B cell (primary cell): ENCODE data around the gene CEP112. TPM values are rescaled to one million over a fixed set of nuclear protein-coding genes. Genes with fewer than 3 reads are reported as not detected.

Experiments used
- ATAC-seq: fragments of 200-7000 bp; cut with Tn5 transposase; one replicate; pipeline ENCODE4 v1.10.0; 2021; ENCODE audit warnings: low read depth, mild to moderate bottlenecking, moderate number of reproducible peaks, moderate library complexity
- CTCF ChIA-PET: fragments of 350-600 bp; sonication (Branson Sonifier 250); formaldehyde crosslinking; loops from one replicate; lab custom pipeline; 2021; ENCODE audit warnings: antibody characterized with exemption, inconsistent platforms; lab: Charles Lee
- POLR2A ChIA-PET: fragments of 350-600 bp; sonication (Branson Sonifier 250); formaldehyde crosslinking; loops from one replicate; lab custom pipeline; 2021; ENCODE audit warnings: antibody characterized with exemption; lab: Charles Lee
- DNase-seq: peaks from one replicate; pipeline ENCODE4 v3.0.0; 2013
- H2AFZ ChIP-seq: 2 replicates; pipeline ENCODE4 v1.6.1; 2012; ENCODE audit warnings: mild to moderate bottlenecking, low read depth, low read length; ENCODE audit not compliant: insufficient read depth, poor library complexity, severe bottlenecking
- H3K27ac ChIP-seq, 2 donors: 1 replicate in 1 of 2; 2 replicates in 1 of 2; pipeline ENCODE4 v1.5.1; 2012 to 2013; ENCODE audit warnings: low read length in 2 of 2, mild to moderate bottlenecking in 2 of 2, moderate library complexity in 1 of 2
- H3K27me3 ChIP-seq, 4 experiments: fragments of 200-600 bp in 1 of 4; sonication (generic) in 1 of 4; replicated peaks in 1 of 4; 1 replicate in 2 of 4; 2 replicates in 2 of 4; pipeline versions ENCODE4 v1.6.1 to v1.7.0; 2013 to 2016; ENCODE audit warnings: low read length in 3 of 4, mild to moderate bottlenecking in 2 of 4, mixed read lengths in 1 of 4, moderate library complexity in 1 of 4; ENCODE audit not compliant: insufficient read depth in 4 of 4, control insufficient read depth in 3 of 4; ENCODE audit errors: control extremely low read depth in 1 of 4
- H3K36me3 ChIP-seq, 2 experiments: replicated peaks in 1 of 2; 1 replicate in 1 of 2; 2 replicates in 1 of 2; pipeline versions ENCODE4 v1.6.1 to v1.7.1; 2013; ENCODE audit warnings: low read length in 1 of 2; ENCODE audit not compliant: insufficient read depth in 2 of 2, control insufficient read depth in 1 of 2; ENCODE audit errors: control extremely low read depth in 1 of 2, extremely low read depth in 1 of 2
- H3K4me1 ChIP-seq, 2 donors: fragments of 200-600 bp in 1 of 2; sonication (generic) in 1 of 2; 1 replicate in 1 of 2; 2 replicates in 1 of 2; pipeline versions ENCODE4 v1.5.1 to v1.6.1; 2013 to 2017; ENCODE audit warnings: low read length in 2 of 2; ENCODE audit not compliant: control insufficient read depth in 2 of 2, insufficient read depth in 2 of 2
- H3K4me2 ChIP-seq: replicated peaks from 2 replicates; pipeline ENCODE3; 2012; ENCODE audit warnings: mild to moderate bottlenecking, low read depth, low read length; ENCODE audit not compliant: poor library complexity, severe bottlenecking
- H3K4me3 ChIP-seq, 5 experiments: fragments of 200-600 bp in 1 of 5; sonication (generic) in 1 of 5; 1 replicate in 3 of 5; 2 replicates in 2 of 5; pipeline versions ENCODE4 v1.5.1 to v1.7.0; 2011 to 2016; ENCODE audit warnings: low read length in 4 of 5, mild to moderate bottlenecking in 4 of 5, low read depth in 2 of 5, control low read depth in 1 of 5, moderate library complexity in 1 of 5; ENCODE audit not compliant: insufficient read depth in 1 of 5; ENCODE audit errors: control extremely low read depth in 1 of 5, extremely low read depth in 1 of 5
- H3K79me2 ChIP-seq: fragments of 200-600 bp; sonication (generic); one replicate; pipeline ENCODE4 v1.6.0; 2016; ENCODE audit warnings: low read length; ENCODE audit not compliant: control insufficient read depth, insufficient read depth
- H3K9ac ChIP-seq: fragments of 200-600 bp; sonication (generic); 2 replicates; pipeline ENCODE4 v1.6.1; 2017; ENCODE audit warnings: mild to moderate bottlenecking, low read length, moderate library complexity
- H3K9me3 ChIP-seq, 3 donors: one replicate each; pipeline versions ENCODE4 v1.6.1 to v1.7.1; 2013; ENCODE audit warnings: low read length in 2 of 3; ENCODE audit not compliant: control insufficient read depth in 2 of 3, insufficient read depth in 1 of 3; ENCODE audit errors: control extremely low read depth in 1 of 3
- H4K20me1 ChIP-seq: 2 replicates; pipeline ENCODE4 v1.6.0; 2012; ENCODE audit warnings: mild to moderate bottlenecking, low read length; ENCODE audit not compliant: insufficient read depth, control insufficient read depth, poor library complexity, severe bottlenecking
- H3K27ac Mint-ChIP-seq: one replicate; pipeline ENCODE4 v1.8.0; 2021; ENCODE audit warnings: mixed read lengths
- H3K27me3 Mint-ChIP-seq: one replicate; pipeline ENCODE4 v1.8.0; 2021; ENCODE audit warnings: mixed read lengths
- H3K4me1 Mint-ChIP-seq: one replicate; pipeline ENCODE4 v1.8.0; 2021; ENCODE audit warnings: mixed read lengths
- H3K4me3 Mint-ChIP-seq: one replicate; pipeline ENCODE4 v1.8.0; 2021; ENCODE audit warnings: mixed read lengths
- H3K9me3 Mint-ChIP-seq: one replicate; pipeline ENCODE4 v1.8.0; 2022; ENCODE audit warnings: mixed read lengths; ENCODE audit not compliant: insufficient read depth
- CTCF ChIP-seq: fragments of 200-600 bp; IDR thresholded peaks from one replicate; pipeline ENCODE4 v1.8.0; 2022; ENCODE audit warnings: antibody characterized with exemption, mild to moderate bottlenecking
- EZH2 ChIP-seq: IDR thresholded peaks from 2 replicates; pipeline ENCODE4 v1.6.1; 2012; ENCODE audit warnings: borderline replicate concordance, low read depth, mild to moderate bottlenecking, moderate library complexity, low read length; ENCODE audit not compliant: insufficient read depth, poor library complexity, severe bottlenecking
- WGBS: methylation state at CpG from one replicate; pipeline ENCODE4 v1.1.5; 2013; ENCODE audit warnings: missing lambda C conversion rate; ENCODE audit not compliant: insufficient coverage; 5-methylcytosine and 5-hydroxymethylcytosine counted together
- intact Hi-C: fragments of 100-400 bp; cut with micrococcal nuclease; formaldehyde crosslinking; loops from one replicate; pipeline ENCODE4 v1.10.0; 2022
- polyA plus RNA-seq: library from polyadenylated mRNA; depleted of rRNA; stranded (reverse); fragments of >200 nt; gene quantifications from 2 replicates; pipeline ENCODE4 v1.2.3, GENCODE V29; 2012
- total RNA-seq, 2 donors: library from RNA; stranded (reverse); fragments of 120-200 nt in 1 of 2; gene quantifications; 1 replicate in 1 of 2; 2 replicates in 1 of 2; pipeline versions ENCODE4 v1.2.3 to v1.2.4, GENCODE V29; 2013 to 2022

CEP112 gene
- total and polyA plus RNA-seq, 2 donors (not counting 1 experiment from before 2014, with no cell fraction given): 0.57 to 4.6 TPM

- no peak overlapping the region for H3K27ac Mint-ChIP-seq
- H3K9me3 Mint-ChIP-seq: no peaks in the 10 kb centered on the region
- H3K36me3 ChIP-seq: no peaks in the 10 kb centered on the region
- no peaks in the 10 kb centered on the region for H3K9me3 ChIP-seq
- TF ChIP-seq CTCF (no peak), EZH2 (no peak)
- no peaks in the 10 kb centered on the region for H3K79me2 ChIP-seq
- H3K4me1 ChIP-seq: no peaks in the 10 kb centered on the region
- POLR2A ChIA-PET: no interaction called here
- no peaks in the 10 kb centered on the region for H3K27me3 ChIP-seq
- no peak overlapping the region for H3K4me3 Mint-ChIP-seq
- DNase-seq (no peak), ATAC-seq (no peak)
- CTCF ChIA-PET: no interaction called here
- intact Hi-C loops: no loop called here
- no CpG with 5 or more reads among the region's 1 CpG for WGBS
- no peak overlapping the region for H2AFZ ChIP-seq
- H3K9ac ChIP-seq: no peak overlapping the region
- no peak overlapping the region for H3K4me2 ChIP-seq
- no peak overlapping the region for H3K4me3 ChIP-seq
- no peaks in the 10 kb centered on the region for H3K27me3 Mint-ChIP-seq
- H4K20me1 ChIP-seq: no peaks in the 10 kb centered on the region
- no peaks in the 10 kb centered on the region for H3K4me1 Mint-ChIP-seq
- H3K27ac ChIP-seq: no peak overlapping the region
These were observed 506.8 kb downstream of the CEP112 start for GRCh38 chr17:65685110-65685509.

- no peak overlapping the region for H3K27ac Mint-ChIP-seq
- Histone ChIP-seq H3K4me3 (no peak overlapping the region), H2AFZ (no peak overlapping the region), H3K27me3 (no peaks in the 10 kb centered on the region), H3K79me2 (no peaks in the 10 kb centered on the region), H4K20me1 (no peaks in the 10 kb centered on the region), H3K9me3 (no peaks in the 10 kb centered on the region), H3K27ac (no peak overlapping the region), H3K4me1 (no peaks in the 10 kb centered on the region), H3K36me3 (no peaks in the 10 kb centered on the region), H3K9ac (no peak overlapping the region), H3K4me2 (no peak overlapping the region)
- no peaks in the 10 kb centered on the region for H3K27me3 Mint-ChIP-seq
- no CpG with 5 or more reads among the region's 4 CpGs for WGBS
- H3K4me3 Mint-ChIP-seq: no peak overlapping the region
- ATAC-seq (no peak), DNase-seq (no peak)
- CTCF ChIA-PET: no interaction called here
- H3K4me1 Mint-ChIP-seq: no peaks in the 10 kb centered on the region
- POLR2A ChIA-PET: no interaction called here
- no peak for TF ChIP-seq EZH2
- no peak for TF ChIP-seq CTCF
- no peaks in the 10 kb centered on the region for H3K9me3 Mint-ChIP-seq
- intact Hi-C loops: no loop called here
These were observed 507.3 kb downstream of the CEP112 start for GRCh38 chr17:65684631-65685030.
